AG08395 (cell line): ENCODE results near the gene RARA.
A peak's percentile ranks its signal among the peaks of the same experiment; 100 is the strongest.

Experiments
- DNase-seq: peaks from one replicate; pipeline ENCODE4 v3.0.0; 2012; ENCODE audit warnings: mixed read lengths, low spot score

The RARA gene

DNA sequence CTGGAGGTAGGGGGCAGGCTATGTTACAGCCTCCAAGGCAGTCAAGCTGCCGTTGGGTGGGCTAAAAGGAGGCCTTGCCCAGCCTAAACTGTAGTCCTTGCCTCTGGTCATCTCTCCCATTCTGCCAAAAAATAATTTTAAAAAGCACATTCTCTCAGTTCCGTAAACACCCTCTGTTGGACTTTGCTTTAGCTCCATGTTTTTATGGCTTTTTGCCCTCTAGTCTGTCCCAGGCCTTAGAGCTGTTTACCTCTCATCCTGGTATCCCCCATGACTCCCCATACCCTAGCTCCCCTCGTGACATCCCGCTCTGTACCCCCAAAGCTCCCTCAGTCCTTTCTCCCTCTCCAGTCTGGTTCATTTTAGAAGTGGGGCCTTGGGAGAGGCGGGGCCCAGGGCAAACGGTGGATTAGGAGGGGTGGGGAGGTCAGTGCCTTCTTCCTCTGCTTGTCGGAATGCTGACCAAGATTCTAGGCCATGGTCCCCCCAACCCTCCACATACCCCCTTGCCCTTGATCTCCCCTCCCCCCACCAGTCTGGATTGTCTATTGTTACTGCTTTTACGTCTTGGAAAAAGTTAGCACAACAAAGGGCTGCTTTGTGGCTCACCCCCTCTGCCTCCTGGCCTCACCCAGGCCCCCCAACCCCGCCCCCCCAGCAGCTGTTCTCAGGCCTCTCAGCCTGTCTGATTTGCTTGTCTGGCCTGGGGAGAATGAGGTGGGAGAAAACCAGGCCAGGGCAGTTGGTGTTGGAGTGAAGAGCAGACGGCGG lies 37.2 kb downstream of the RARA start:
- DNase-seq: no peak

DNA sequence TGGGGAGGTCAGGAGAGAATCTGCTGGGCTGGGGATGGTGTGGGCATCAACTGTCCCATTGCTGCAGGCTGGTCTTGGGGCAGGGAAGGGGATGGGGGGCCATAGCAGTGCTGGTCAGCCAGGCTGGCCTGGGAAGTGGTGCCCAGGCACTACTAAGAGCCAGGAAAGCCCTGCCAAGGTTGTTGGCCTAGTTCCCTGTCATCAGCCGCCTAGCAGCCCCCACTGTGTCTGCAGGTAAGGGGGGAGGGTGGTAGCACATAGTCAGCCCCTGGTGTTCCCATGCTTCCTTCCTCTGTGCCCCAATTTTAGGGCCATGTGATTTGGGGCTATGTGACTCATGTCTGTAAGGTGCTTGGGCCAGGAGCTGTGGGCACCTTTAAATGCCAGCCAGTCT lies 37.8 kb downstream of the RARA start:
- DNase-seq: no peak

- DNase-seq: no peak
Measured at GRCh38 chr17:40347319-40348135, 38.5 kb downstream of the RARA start.

- no peak for DNase-seq
Measured at GRCh38 chr17:40348136-40348504, 39.1 kb downstream of the RARA start.

GRCh38 chr17:40348562-40349476 lies 39.8 kb downstream of the RARA start:
- DNase-seq: no peak

DNA sequence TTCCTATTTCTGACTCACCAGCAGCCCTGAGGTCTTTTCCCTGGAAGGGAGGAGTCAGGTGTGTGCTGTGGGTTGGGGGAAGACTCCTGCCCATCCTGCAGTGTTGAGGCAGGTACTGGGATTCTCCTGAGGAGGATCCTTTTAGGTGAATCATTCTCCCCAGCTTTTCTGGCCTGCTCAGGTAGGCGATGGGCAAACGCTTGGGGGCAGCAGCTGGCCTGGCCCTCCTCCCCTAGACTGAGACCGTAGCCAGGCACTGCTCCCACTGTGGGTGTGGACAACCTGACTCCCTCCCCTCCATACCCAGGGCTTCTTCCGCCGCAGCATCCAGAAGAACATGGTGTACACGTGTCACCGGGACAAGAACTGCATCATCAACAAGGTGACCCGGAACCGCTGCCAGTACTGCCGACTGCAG lies 40.5 kb downstream of the RARA start:
- DNase-seq: no peak

DNA sequence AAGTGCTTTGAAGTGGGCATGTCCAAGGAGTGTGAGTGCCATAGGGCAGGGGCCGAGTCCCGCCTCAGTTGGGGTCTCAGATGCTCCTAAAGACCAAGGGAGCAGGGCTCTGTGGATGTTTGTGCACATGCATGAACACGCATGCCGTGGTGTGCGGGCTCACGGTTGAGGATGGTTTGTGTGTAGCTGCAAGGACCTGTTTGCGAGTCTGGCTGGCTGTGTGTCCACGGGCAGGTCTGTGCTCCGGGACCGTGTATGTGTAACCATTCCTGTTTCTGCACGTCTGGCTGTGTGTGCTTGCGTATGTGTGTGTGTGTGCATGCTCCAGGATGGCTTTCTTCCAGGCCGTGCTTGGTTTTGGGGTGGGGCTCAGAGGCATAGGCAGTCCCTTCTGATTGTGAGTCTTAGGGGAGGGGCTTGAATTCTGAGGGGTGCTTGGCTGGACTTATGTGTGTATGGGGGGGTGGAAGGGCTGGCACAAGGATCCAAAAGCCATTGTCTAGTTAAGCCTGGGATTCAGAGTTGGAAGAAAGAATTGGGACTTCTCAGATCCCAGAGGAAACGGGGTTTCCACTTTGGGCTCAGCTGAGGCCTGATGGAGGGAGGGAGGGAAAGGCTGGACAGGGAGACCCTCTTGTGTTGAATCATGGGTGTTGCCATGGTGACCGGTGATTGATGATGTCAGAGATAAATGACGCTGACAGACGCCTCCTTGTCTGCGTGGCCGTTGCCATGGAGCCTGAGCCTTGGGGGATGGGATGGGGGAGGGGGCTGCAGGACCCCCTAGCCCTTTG lies 41.1 kb downstream of the RARA start:
- no peak for DNase-seq

- no peak for DNase-seq
Measured at GRCh38 chr17:40350689-40351358, 41.8 kb downstream of the RARA start.

GRCh38 chr17:40351359-40352236 lies 42.6 kb downstream of the RARA start:
- DNase-seq: no peak

- no peak for DNase-seq
Measured at GRCh38 chr17:40352237-40352778, 43.3 kb downstream of the RARA start.

DNA sequence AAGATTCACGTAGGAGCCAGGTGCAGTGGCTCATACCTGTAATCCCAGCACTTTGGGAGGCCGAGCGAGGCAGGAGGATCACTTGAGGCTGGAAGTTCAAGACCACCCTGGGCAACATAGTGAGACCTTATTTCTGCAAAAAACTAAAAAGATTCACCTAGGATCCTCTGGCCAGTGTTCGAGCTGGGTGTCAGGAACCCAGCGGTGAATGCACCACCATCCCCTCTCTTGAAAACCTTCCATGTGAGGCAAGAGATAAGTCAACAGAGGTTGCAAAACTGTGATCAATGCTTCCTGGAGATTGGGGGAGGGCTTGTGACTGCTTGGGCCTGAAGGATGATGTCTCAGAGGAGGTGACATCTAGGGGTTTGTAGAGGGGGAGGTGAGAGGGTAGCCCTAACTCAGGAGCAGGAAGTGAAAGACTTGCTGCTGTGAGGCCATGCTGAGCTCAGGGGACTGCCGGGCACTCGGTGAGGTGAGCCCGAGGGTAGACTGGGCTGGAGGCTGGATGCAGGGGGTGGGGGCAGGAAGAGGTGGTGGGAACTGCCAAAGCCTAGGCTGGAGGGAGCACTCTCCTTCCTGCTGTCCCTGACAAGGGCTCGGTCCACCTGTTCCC lies 43.9 kb downstream of the RARA start:
- no peak for DNase-seq

GRCh38 chr17:40354221-40355122 lies 45.5 kb downstream of the RARA start:
- DNase-seq: no peak

DNA sequence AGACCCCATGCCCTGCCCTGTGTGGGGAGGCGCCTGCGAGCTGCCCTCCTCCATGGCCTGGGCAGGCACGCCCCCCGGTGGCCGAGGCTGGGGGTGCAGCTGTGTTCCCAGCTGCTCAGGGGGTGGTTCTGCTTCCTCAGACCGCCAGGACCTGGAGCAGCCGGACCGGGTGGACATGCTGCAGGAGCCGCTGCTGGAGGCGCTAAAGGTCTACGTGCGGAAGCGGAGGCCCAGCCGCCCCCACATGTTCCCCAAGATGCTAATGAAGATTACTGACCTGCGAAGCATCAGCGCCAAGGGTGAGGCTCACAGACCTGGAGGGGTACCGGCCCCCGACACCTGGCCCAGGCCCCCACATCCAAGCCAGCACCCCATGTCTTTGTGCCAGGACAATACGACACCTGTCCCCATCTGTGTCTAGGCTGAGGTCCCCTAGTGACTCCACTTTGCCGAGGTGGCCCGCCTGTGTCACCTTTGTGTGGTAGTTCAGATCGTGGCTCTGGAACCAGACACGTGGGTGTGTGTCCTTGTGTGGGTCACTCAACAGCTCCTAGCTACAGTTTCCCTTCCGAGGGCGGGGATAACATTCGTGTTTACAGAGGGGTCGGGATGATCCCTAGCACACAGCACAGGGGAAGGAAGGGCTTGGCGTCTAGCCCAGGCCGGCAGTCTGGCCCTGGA lies 46.3 kb downstream of the RARA start:
- peak; percentile 87 for DNase-seq

GRCh38 chr17:40355804-40356758 lies 47.1 kb downstream of the RARA start:
- DNase-seq: no peak

DNA sequence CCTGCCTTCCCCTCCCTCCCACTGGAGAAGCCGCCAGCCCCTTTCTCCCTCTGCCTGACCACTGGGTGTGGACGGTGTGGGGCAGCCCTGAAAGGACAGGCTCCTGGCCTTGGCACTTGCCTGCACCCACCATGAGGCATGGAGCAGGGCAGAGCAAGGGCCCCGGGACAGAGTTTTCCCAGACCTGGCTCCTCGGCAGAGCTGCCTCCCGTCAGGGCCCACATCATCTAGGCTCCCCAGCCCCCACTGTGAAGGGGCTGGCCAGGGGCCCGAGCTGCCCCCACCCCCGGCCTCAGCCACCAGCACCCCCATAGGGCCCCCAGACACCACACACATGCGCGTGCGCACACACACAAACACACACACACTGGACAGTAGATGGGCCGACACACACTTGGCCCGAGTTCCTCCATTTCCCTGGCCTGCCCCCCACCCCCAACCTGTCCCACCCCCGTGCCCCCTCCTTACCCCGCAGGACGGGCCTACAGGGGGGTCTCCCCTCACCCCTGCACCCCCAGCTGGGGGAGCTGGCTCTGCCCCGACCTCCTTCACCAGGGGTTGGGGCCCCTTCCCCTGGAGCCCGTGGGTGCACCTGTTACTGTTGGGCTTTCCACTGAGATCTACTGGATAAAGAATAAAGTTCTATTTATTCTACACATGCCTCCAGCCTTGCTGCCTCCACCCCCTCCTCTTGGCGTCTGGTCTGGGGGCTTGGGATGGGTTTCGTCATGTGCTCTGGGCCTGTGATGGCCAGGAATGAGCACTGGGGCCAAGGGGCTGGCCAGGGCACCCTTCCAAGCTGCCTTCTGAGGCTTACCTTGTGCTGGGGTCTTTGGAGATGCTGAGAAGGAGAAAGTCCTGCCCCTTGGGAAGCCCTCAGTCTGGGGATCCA lies 48.3 kb downstream of the RARA start:
- DNase-seq: no peak
